Right hindlimb (tissue), 1 donor: ENCODE results near the gene TNIK.

Source experiments
- DNase-seq: peaks from one replicate; pipeline ENCODE4 v3.0.0-alpha.2; 2018

Gene TNIK

GRCh38 chr3:171115667-171116066, 344.5 kb downstream of the TNIK start:
- no peak for DNase-seq

DNA sequence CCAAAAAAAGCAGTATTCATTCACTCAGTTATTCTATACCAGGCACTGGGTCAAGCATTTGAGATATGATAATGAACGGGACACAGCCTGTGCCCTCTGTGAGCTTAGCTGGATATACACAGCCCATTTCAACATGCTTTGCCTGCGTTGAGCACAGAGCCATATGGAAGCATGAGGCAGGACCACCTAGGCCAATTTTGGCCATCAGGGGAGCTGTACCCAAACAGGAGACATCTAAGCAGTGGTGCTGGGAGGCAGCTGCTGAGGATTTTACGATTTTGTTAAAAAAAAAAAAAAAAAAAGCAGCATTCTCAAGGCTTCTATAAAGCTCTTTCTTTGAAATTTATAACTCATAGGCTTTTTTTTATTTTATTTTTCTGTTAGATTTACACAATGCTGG, 346.5 kb downstream of the TNIK start:
- DNase-seq, result no peak

DNA sequence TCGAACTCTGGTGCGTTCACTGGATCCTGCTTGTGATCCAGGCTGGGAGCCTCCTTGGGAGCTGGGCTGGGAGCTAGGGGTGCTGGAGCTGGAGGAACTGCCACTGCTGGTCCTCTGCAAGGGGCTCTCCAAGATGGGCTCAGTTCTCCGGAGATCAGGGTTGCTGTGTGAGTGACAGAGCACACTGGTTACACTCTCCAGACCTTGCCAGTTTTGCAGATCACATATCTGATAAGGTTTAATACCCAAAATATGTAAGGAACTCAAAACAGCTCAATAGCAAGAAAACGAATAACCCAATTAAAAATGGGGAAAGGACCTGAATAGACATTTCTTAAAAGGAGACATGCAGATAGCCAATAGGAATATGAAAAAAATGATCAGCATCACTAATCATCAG, 349.5 kb downstream of the TNIK start:
- no peak for DNase-seq

DNA sequence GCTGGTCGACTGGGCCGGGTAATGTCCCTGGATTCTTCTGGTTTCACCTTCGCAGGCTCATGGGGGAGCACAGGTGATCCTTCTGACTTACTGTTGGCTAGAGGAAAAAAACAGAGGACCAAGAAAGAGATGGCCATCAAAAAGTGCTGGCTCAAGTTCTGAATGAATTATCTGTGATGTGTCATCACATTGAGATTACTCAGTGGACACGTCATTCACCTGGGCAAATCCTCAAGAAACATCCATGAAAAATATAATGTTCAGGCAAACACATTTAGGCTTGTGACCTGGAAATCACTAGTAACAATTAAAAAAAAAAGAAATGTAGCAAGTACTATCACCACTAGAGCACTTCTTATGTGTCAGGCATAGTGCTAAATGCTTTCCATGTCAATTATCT, 352.1 kb downstream of the TNIK start:
- no peak for DNase-seq

DNA sequence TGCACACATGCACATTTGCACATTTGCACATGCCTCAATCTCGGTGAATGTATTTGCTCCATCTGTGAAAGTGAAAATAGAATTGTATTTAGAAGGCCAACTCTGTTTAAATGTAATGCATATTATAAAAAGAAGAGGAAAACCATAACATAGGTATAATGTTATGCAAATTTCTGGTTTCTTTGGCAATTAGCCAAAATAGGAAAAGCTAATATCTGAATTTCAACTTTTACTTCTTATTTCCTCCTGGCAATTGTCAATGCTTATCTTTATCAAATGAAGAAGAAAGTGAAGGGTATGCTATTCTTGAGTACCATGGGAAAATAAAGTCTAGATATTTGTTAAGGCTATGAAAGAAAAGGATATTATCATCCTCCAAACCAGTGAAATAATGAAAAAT, 357.0 kb downstream of the TNIK start:
- DNase-seq, result no peak

DNA sequence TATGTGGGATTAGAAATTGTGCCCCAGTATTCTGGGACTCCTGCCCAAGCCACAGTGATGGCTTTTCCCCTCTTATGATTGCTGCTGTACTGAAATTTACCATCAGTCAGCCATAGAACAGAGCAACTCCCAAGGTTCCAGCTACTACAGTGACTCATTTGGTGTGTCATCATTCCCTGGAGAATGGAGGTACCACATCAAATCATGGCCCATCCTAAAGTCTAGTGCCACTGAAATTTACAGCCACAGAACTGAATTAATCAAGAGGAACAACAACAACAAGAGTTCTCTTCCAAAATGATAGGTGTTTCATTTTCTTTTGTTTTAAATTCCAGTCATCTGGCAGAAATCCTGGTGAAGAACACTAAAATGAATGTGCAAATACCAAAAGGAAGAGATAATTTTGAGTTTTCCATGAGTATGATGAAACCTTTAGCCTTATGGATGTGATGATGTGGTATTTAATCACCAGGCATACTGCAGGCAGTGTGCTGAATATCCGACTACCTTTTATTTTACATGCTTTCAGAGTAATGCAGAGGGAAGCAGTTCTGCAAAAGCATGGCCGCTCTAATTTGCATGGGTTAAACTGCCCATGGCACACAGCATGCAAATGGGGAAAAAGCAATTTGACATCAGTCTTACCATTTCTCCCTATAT, 358.1 kb downstream of the TNIK start:
- DNase-seq, result no peak

DNA sequence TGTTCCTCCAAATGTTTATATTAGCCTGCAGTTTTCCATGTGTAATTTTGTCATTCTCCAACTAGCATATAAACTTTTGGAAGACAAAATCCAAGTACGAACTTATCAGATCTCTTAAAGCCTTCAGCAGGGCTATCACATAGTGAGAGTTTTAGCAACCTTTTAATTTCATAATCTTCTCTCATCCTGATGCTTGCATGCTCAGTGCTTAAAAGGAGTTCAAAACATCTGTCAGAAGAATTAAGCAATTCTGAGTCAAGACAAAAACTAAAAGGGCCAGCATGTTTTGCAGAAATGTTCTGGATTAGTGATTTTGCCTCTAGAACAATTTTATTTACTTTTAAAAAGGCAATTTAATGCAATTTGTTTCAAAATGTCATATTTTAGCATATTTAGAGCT, 360.3 kb downstream of the TNIK start:
- DNase-seq, result no peak

- DNase-seq, result no peak
Observed at GRCh38 chr3:171095063-171095462, 365.1 kb downstream of the TNIK start.

DNA sequence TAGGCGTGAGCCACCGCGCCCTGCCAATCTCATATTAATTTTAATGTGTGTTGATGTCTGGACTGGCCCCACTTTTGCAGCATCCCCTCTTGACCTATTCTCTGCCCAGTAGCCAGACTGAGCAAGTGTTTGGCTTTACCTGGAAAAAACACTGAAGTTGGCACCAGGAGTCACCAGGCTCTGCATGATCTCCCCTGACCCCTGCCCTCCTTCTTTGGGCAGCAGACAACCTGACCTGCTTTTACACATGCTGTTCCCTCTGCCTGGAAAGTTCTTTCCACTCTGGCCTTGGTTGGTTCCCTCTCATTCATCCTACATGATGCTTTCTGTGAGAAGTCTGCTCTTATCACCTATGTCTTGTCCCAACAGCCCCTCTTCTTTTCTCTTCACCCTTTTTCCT, 365.8 kb downstream of the TNIK start:
- DNase-seq, result no peak

GRCh38 chr3:171093462-171093861, 366.7 kb downstream of the TNIK start:
- DNase-seq, result no peak

- DNase-seq, result no peak
Observed at GRCh38 chr3:171092467-171092911, 367.7 kb downstream of the TNIK start.

DNA sequence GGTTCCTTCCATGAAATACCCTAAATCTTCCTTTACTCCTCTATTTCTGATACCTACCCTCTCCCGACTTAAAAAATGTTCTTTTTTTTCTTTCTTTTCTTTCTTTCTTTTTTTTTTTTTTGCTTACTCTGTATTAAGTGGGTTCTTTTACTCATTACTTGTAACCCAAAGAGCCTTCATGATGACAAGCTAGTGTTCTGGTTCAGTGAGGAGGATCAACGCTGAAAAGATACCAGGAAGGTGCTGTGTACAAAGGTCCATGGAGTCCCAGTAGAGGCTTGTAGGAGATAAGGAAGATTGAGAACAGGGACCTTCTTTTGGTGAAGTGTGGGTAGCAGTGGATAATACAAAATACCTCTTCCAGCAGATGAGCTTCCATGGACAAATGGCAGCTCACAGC, 369.9 kb downstream of the TNIK start:
- DNase-seq, result no peak

- no peak for DNase-seq
Observed at GRCh38 chr3:171088964-171089754, 371.0 kb downstream of the TNIK start.

DNA sequence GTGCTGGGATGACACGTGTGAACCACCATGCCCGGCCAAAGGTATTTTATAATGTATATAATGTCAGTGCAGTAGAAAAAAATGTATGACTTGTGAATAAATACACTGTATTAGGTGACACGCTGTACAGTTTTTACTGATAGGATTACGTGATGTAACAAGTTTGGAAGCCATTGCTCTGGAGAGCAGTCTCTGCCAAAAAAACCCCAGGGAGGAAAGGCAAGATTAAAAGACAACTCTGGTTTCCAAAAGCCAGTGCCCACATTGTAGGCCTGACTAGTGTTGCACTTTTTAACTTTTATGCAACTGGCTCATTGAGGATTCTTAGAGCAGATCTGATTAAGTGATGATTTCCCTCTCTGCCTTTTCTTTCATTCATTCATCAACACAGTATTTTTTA, 371.7 kb downstream of the TNIK start:
- DNase-seq, result no peak

GRCh38 chr3:171086914-171087313, 373.3 kb downstream of the TNIK start:
- DNase-seq, result no peak

- no peak for DNase-seq
Observed at GRCh38 chr3:171077261-171077660, 382.9 kb downstream of the TNIK start.

DNA sequence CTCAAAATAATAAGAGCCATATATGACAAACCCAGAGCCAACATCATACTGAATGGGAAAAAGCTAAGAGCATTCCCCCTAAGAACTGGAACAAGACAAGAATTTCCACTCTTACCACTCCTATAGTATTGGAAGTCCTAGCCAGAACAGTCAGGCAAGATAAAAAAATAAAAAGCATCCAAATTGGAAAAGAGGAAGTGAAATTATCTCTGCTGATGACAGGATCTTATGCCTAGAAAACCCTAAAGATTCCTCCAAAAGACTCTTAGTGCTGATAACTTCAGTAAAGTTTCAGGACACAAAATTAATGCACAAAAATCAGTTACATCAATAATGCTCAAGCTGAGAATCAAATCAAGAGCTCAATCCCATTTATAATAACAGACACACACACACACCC, 387.8 kb downstream of the TNIK start:
- no peak for DNase-seq

- DNase-seq, result no peak
Observed at GRCh38 chr3:171068658-171069057, 391.5 kb downstream of the TNIK start.

DNA sequence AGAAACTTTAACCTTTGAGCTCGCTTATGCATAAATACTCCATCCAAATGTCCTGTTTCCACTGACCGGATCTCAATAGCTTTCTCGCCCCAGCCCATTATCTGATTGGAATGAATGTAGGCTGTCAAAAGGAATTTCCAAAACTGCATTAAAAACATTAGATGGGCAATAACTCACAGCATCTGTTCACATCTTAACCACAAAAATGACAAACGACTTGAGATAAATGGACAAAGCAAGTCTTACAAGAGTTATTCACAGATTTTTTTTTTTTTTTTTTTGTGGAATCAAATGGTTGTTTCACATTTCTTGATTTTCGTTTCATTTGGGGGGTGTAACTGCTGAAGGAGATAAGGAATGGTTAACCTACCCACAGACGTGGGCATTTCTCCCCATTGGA, 394.0 kb downstream of the TNIK start:
- DNase-seq, result no peak

- no peak for DNase-seq
Observed at GRCh38 chr3:171065732-171066131, 394.5 kb downstream of the TNIK start.

DNA sequence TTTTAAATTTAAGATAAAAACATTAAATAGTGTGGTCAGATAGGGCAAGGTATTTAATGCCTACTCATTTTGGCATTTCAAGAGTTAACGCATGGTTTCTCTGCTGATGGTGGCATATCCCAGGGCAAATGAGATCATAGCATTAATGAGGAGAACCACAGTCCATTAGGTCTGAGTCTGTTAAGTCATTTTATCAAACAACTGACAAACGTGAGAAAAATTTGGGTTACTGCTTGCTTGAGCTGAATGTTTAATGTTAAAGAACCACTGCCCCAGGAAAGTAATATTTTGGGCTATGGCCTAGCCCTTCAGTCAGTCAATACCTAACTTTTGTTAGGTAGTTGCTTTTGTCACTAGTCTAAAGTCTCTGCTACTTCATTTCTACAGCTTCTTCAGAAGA, 395.7 kb downstream of the TNIK start:
- no peak for DNase-seq

DNA sequence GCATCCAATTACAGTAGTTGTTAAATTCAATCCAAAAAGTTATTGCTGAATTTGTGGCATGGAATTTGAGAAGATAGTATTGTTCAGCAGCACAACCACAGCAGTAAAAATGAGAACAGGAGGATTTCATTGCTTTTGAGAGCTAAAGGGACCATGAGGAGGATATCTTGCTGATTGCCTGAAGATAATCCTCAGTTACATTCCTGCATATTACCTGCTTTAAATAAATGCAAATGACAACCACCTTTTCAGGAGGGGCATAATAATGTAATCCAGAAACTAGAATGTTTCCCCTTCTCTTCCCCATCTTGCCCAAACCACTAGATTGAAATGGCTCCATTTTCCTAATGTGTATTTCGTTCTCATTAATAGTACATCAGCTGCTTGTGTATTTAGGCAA, 398.5 kb downstream of the TNIK start:
- DNase-seq, result no peak

- no peak for DNase-seq
Observed at GRCh38 chr3:171059978-171060377, 400.2 kb downstream of the TNIK start.

DNA sequence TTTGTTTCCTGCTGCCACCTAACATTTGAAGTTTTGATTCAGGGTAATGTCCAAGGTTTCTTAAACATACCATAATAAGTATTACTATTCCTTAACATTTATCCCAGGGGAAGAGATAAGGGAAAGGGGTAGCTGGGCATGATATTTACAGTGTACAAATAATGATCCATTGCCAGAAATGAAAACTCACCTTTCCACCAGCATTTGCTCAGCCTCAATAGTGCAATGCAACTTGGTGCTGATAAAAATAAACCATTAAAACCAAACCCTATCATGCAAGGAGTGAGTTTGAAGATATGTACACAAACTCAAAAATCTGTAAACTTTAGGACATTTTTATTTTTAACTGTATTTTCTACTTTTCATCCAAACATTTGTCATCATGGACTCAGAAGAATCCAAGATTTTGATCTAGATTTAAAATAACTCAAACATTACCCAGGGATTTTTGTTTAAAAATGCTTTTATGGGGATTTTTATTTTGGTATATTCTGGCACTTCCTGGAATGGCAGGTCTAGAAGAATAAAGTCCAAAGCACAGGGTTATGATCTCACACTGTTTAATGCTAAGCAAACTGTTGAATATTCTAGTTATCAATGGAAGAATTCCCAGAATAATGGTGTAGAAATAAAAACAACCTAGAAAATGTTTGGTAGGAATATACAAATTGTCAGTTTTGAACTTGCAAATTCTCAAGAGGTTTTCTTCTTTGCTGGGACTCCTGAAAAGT, 401.2 kb downstream of the TNIK start:
- DNase-seq, result no peak
